Thyroid gland (tissue), 4 donors: ENCODE data around the gene KLF5.

ENCODE experiments used
- POLR2A ChIP-seq, 2 donors: fragments of 450-650 bp; IDR thresholded peaks; one replicate each; pipeline ENCODE4 v1.6.1; 2017; ENCODE audit warnings: antibody characterized with exemption in 2 of 2, mild to moderate bottlenecking in 2 of 2, moderate library complexity in 1 of 2
- TF ChIP-seq, protein P1 (sequence below), 6 experiments: fragments of 200-600 bp in 3 of 6; fragments of 450-650 bp in 3 of 6; sonication (generic) in 3 of 6; IDR thresholded peaks; one replicate each; pipeline ENCODE4 v1.5.1; 2016 to 2019; ENCODE audit warnings: antibody characterized with exemption in 6 of 6, mild to moderate bottlenecking in 2 of 6, inconsistent platforms in 1 of 6, moderate library complexity in 1 of 6

DNA sequence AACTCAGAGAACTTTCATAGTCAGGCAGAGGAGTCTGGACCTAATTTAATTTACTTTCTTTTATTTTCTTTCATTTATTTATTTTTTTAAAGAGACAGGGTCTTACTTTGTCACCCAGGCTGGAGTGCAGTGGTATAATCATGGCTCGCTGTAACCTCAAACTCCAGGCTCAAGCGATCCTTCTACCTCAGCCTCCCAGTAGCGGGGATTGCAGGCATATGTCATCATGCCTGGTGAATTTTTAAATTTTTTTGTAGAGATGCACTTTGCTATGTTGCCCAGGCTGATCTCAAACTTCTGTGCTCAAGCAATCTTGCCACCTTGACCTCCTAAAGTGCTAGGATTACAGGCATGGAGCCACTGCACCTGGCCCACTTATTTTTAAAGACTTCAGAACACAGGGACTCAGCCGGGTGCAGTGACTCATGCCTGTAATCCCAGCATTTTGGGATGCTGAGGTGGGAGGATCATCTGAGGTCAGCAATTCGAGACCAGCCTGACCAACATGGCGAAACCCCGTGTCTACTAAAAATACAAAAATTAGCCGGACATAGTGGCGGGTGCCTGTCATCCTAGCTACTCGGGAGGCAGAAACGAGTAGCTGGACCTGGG lies 50.6 kb downstream of the KLF5 start:
- TF ChIP-seq, protein P1, sequence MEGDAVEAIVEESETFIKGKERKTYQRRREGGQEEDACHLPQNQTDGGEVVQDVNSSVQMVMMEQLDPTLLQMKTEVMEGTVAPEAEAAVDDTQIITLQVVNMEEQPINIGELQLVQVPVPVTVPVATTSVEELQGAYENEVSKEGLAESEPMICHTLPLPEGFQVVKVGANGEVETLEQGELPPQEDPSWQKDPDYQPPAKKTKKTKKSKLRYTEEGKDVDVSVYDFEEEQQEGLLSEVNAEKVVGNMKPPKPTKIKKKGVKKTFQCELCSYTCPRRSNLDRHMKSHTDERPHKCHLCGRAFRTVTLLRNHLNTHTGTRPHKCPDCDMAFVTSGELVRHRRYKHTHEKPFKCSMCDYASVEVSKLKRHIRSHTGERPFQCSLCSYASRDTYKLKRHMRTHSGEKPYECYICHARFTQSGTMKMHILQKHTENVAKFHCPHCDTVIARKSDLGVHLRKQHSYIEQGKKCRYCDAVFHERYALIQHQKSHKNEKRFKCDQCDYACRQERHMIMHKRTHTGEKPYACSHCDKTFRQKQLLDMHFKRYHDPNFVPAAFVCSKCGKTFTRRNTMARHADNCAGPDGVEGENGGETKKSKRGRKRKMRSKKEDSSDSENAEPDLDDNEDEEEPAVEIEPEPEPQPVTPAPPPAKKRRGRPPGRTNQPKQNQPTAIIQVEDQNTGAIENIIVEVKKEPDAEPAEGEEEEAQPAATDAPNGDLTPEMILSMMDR (IDR thresholded peaks at IDR 0.05) = no peak
- no peak for TF ChIP-seq POLR2A (IDR thresholded peaks at IDR 0.05)
